Hepatocyte (in vitro differentiated cells): ENCODE results near the gene GTSE1. TPM values are rescaled to one million over a fixed set of nuclear protein-coding genes. Genes with fewer than 3 reads are reported as not detected.

ENCODE experiments used
- DNase-seq: peaks from one replicate; pipeline ENCODE4 v3.0.0-alpha.2; 2016; ENCODE audit warnings: low spot score
- H2AFZ ChIP-seq: fragments of 200-600 bp; sonication (generic); 2 replicates; pipeline ENCODE4 v1.6.0; 2016; ENCODE audit warnings: antibody characterized with exemption, mild to moderate bottlenecking
- H3K27ac ChIP-seq: fragments of 200-600 bp; sonication (generic); 2 replicates; pipeline ENCODE4 v1.5.1; 2016; ENCODE audit warnings: mild to moderate bottlenecking
- H3K27me3 ChIP-seq: fragments of 200-600 bp; sonication (generic); 2 replicates; pipeline ENCODE4 v1.6.1; 2016
- H3K36me3 ChIP-seq: fragments of 200-600 bp; sonication (generic); replicated peaks from 2 replicates; pipeline ENCODE4 v1.5.1; 2016; ENCODE audit warnings: low read depth; ENCODE audit not compliant: insufficient read depth
- H3K4me1 ChIP-seq: fragments of 200-600 bp; sonication (generic); 2 replicates; pipeline ENCODE4 v1.5.1; 2016; ENCODE audit warnings: mild to moderate bottlenecking, moderate library complexity; ENCODE audit not compliant: insufficient read depth
- H3K4me2 ChIP-seq: fragments of 200-600 bp; sonication (generic); 2 replicates; pipeline ENCODE4 v1.6.0; 2016
- H3K4me3 ChIP-seq: fragments of 200-600 bp; sonication (generic); 2 replicates; pipeline ENCODE4 v1.5.1; 2016; ENCODE audit warnings: mild to moderate bottlenecking
- H3K79me2 ChIP-seq: fragments of 200-600 bp; sonication (generic); 2 replicates; pipeline ENCODE4 v1.6.0; 2017; ENCODE audit warnings: mild to moderate bottlenecking
- H3K9me2 ChIP-seq: fragments of 200-600 bp; sonication (generic); replicated peaks from 2 replicates; pipeline ENCODE4 v1.6.0; 2017; ENCODE audit warnings: mild to moderate bottlenecking; ENCODE audit not compliant: insufficient read depth
- H3K9me3 ChIP-seq: fragments of 200-600 bp; sonication (generic); 2 replicates; pipeline ENCODE4 v1.5.1; 2016; ENCODE audit warnings: low read depth, mild to moderate bottlenecking
- H4K20me1 ChIP-seq: fragments of 200-600 bp; sonication (generic); 2 replicates; pipeline ENCODE4 v1.6.0; 2016; ENCODE audit warnings: mild to moderate bottlenecking; ENCODE audit not compliant: insufficient read depth, poor library complexity, severe bottlenecking
- EZH2 ChIP-seq: fragments of 200-600 bp; sonication (generic); IDR thresholded peaks from 2 replicates; pipeline ENCODE4 v1.6.1; 2016; ENCODE audit warnings: antibody characterized with exemption, mild to moderate bottlenecking, borderline replicate concordance
- EZH2phosphoT487 ChIP-seq: fragments of 200-600 bp; sonication (generic); IDR thresholded peaks from one replicate; pipeline ENCODE4 v1.6.1; 2018; ENCODE audit warnings: antibody characterized with exemption, mild to moderate bottlenecking, low read depth, moderate library complexity; ENCODE audit not compliant: unreplicated experiment, severe bottlenecking
- WGBS: methylation state at CpG from one replicate; pipeline ENCODE4 v1.1.6; 2016; ENCODE audit warnings: low lambda C conversion rate; ENCODE audit errors: missing lambda C conversion rate; 5-methylcytosine and 5-hydroxymethylcytosine counted together
- polyA plus RNA-seq: library from polyadenylated mRNA; unstranded; fragments of >200 nt; fragmentation: Nextera tagmentation; extraction: Ambion mirVana; gene quantifications from 2 replicates; pipeline ENCODE4 v1.2.1, GENCODE V29; 2016
- total RNA-seq: library from RNA; depleted of rRNA; stranded (reverse); fragments of >200 nt; gene quantifications from 2 replicates; pipeline ENCODE4 v1.2.3, GENCODE V29; 2014
- TF ChIP-seq, protein P1 (sequence below): fragments of 200-600 bp; sonication (generic); IDR thresholded peaks from 2 replicates; pipeline ENCODE4 v1.5.1; 2016; ENCODE audit warnings: antibody characterized with exemption, mild to moderate bottlenecking; ENCODE audit not compliant: poor library complexity

Gene GTSE1
- total and polyA plus RNA-seq, 2 experiments from 2014 or later, result 4.1 to 4.4 TPM

DNA sequence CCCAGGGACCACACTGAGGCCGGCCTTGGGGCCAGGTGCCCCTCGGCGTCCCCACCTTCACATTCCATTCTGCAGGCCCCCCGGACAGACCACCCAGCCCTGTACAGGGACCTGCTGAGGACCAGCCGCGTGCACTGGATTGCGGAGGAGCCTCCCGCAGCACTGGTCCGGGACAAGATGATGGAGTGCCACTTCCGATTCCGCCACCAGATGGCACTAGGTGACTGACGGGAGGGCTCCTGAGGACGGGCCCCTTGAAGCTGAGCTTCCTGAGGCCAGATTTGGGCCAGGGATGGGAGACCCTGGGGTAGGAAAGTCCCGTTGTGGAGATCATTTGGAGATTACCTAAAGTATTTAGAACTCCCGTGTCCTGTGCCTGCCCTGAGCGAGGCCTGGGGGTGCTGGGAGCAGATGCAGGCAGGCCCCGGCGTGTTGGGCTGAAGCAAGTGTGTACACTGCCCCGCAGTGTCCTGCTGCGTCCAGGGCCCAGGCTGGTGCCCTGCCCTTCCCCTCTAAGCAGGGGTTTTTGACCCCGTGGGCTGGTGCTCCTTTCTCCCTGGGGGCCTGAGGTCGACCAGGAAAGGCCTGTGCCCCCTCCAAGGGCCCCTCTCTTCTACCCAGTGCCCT is 58.8 kb downstream of the GTSE1 start:
- 57% methylated on average over 21 of the region's 22 CpGs for WGBS
- no peak overlapping the region for H3K4me2 ChIP-seq
- peak; percentile 83 for DNase-seq
- no peak for TF ChIP-seq EZH2
- TF ChIP-seq, protein P1, sequence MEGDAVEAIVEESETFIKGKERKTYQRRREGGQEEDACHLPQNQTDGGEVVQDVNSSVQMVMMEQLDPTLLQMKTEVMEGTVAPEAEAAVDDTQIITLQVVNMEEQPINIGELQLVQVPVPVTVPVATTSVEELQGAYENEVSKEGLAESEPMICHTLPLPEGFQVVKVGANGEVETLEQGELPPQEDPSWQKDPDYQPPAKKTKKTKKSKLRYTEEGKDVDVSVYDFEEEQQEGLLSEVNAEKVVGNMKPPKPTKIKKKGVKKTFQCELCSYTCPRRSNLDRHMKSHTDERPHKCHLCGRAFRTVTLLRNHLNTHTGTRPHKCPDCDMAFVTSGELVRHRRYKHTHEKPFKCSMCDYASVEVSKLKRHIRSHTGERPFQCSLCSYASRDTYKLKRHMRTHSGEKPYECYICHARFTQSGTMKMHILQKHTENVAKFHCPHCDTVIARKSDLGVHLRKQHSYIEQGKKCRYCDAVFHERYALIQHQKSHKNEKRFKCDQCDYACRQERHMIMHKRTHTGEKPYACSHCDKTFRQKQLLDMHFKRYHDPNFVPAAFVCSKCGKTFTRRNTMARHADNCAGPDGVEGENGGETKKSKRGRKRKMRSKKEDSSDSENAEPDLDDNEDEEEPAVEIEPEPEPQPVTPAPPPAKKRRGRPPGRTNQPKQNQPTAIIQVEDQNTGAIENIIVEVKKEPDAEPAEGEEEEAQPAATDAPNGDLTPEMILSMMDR, result peak; percentile 82
- no peaks in the 10 kb centered on the region for H3K27me3 ChIP-seq
- H3K36me3 ChIP-seq, result no peaks in the 10 kb centered on the region
- H4K20me1 ChIP-seq, result peaks cover 9% of the 10 kb centered on the region
- no peaks in the 10 kb centered on the region for H3K9me3 ChIP-seq
- H3K27ac ChIP-seq, result no peak overlapping the region
- no peaks in the 10 kb centered on the region for H3K79me2 ChIP-seq
- no peak overlapping the region for H3K4me3 ChIP-seq
- no peak overlapping the region for H2AFZ ChIP-seq
- H3K4me1 ChIP-seq, result no peaks in the 10 kb centered on the region
- no peaks in the 10 kb centered on the region for H3K9me2 ChIP-seq

- TF ChIP-seq EZH2phosphoT487 (no peak), EZH2 (no peak)
- TF ChIP-seq, protein P1, result no peak
- H3K36me3 ChIP-seq, result no peaks in the 10 kb centered on the region
Measured at GRCh38 chr22:46355996-46356471, 59.4 kb downstream of the GTSE1 start.

GRCh38 chr22:46356496-46357480 is 60.1 kb downstream of the GTSE1 start:
- no peak for DNase-seq
- Histone ChIP-seq H3K27ac (no peak overlapping the region), H3K4me2 (no peak overlapping the region), H3K79me2 (no peaks in the 10 kb centered on the region), H2AFZ (no peak overlapping the region), H3K4me3 (no peak overlapping the region), H3K27me3 (no peaks in the 10 kb centered on the region), H3K9me3 (no peaks in the 10 kb centered on the region), H3K9me2 (no peaks in the 10 kb centered on the region), H3K4me1 (no peaks in the 10 kb centered on the region), H4K20me1 (peaks cover 9% of the 10 kb centered on the region), H3K36me3 (no peaks in the 10 kb centered on the region)
- TF ChIP-seq EZH2phosphoT487 (no peak), EZH2 (no peak)
- TF ChIP-seq, protein P1, result no peak
- WGBS, result 97% methylated on average over 22 of the region's 23 CpGs

More at GRCh38 chr22:46355996-46356471, 59.4 kb downstream of the GTSE1 start:
- no peak overlapping the region for H2AFZ ChIP-seq
- no peak overlapping the region for H3K4me2 ChIP-seq
- no peaks in the 10 kb centered on the region for H3K9me2 ChIP-seq
- H3K9me3 ChIP-seq, result no peaks in the 10 kb centered on the region
- H3K4me1 ChIP-seq, result no peaks in the 10 kb centered on the region
- H3K4me3 ChIP-seq, result no peak overlapping the region
- H3K27me3 ChIP-seq, result no peaks in the 10 kb centered on the region
- peaks cover 9% of the 10 kb centered on the region for H4K20me1 ChIP-seq
- no peak overlapping the region for H3K27ac ChIP-seq
- 98% methylated on average over 11 of the region's 12 CpGs for whole genome bisulfite sequencing
- no peak for DNase-seq
- no peaks in the 10 kb centered on the region for H3K79me2 ChIP-seq
